CD14-positive monocyte (primary cell): ENCODE results near the gene DIS3L2. TPM values are rescaled to one million over a fixed set of nuclear protein-coding genes. Genes with fewer than 3 reads are reported as not detected.

Experiments used
- DNase-seq, 3 donors: peaks; one replicate each; pipeline ENCODE4 v3.0.0-alpha.2; 2011 to 2022
- H2AFZ ChIP-seq: 2 replicates; pipeline ENCODE4 v1.6.0; 2012; ENCODE audit warnings: mild to moderate bottlenecking, low read depth, low read length, inconsistent platforms; ENCODE audit not compliant: insufficient read depth, poor library complexity, severe bottlenecking
- H3K27ac ChIP-seq, 2 donors: 1 replicate in 1 of 2; 2 replicates in 1 of 2; pipeline ENCODE4 v1.5.1; 2012 to 2013; ENCODE audit warnings: low read length in 2 of 2, control low read depth in 1 of 2, inconsistent platforms in 1 of 2, low read depth in 1 of 2, mild to moderate bottlenecking in 1 of 2
- H3K27me3 ChIP-seq, 2 donors: one replicate each; pipeline versions ENCODE4 v1.6.0 to v1.6.1; 2011 to 2013; ENCODE audit warnings: low read length in 2 of 2; ENCODE audit not compliant: control insufficient read depth in 2 of 2, insufficient read depth in 2 of 2
- H3K36me3 ChIP-seq, 2 donors: replicated peaks in 1 of 2; 1 replicate in 1 of 2; 2 replicates in 1 of 2; pipeline versions ENCODE4 v1.5.1 to v1.6.1; 2012 to 2013; ENCODE audit warnings: low read length in 2 of 2, control low read depth in 1 of 2, inconsistent platforms in 1 of 2, mild to moderate bottlenecking in 1 of 2; ENCODE audit not compliant: insufficient read depth in 2 of 2, control insufficient read depth in 1 of 2
- H3K4me1 ChIP-seq, 2 donors: 1 replicate in 1 of 2; 2 replicates in 1 of 2; pipeline versions ENCODE4 v1.5.1 to v1.6.1; 2012 to 2013; ENCODE audit warnings: low read length in 2 of 2, control low read depth in 1 of 2, inconsistent platforms in 1 of 2, mild to moderate bottlenecking in 1 of 2, moderate library complexity in 1 of 2; ENCODE audit not compliant: insufficient read depth in 2 of 2, control insufficient read depth in 1 of 2
- H3K4me2 ChIP-seq: replicated peaks from 2 replicates; pipeline ENCODE3; 2012; ENCODE audit warnings: low read length, moderate library complexity, mild to moderate bottlenecking; ENCODE audit not compliant: poor library complexity, severe bottlenecking; ENCODE audit errors: extremely low read depth
- H3K4me3 ChIP-seq, 3 experiments: fragments of 200-600 bp in 1 of 3; sonication (generic) in 1 of 3; replicated peaks in 1 of 3; 1 replicate in 2 of 3; 2 replicates in 1 of 3; pipeline ENCODE4 v1.5.1; 2011 to 2013; ENCODE audit warnings: low read length in 3 of 3, mild to moderate bottlenecking in 3 of 3, control low read depth in 2 of 3, low read depth in 2 of 3, inconsistent platforms in 1 of 3, moderate library complexity in 1 of 3
- H3K79me2 ChIP-seq: 2 replicates; pipeline ENCODE4 v1.6.0; 2012; ENCODE audit warnings: mild to moderate bottlenecking, control low read depth, inconsistent platforms, low read length, moderate library complexity; ENCODE audit not compliant: insufficient read depth
- H3K9ac ChIP-seq: 2 replicates; pipeline ENCODE4 v1.6.0; 2017; ENCODE audit warnings: low read length, mild to moderate bottlenecking; ENCODE audit not compliant: insufficient read depth, poor library complexity, severe bottlenecking
- H3K9me3 ChIP-seq, 2 donors: replicated peaks in 1 of 2; 1 replicate in 1 of 2; 2 replicates in 1 of 2; pipeline versions ENCODE4 v1.5.1 to v1.6.1; 2012 to 2013; ENCODE audit warnings: low read length in 2 of 2, control low read depth in 1 of 2; ENCODE audit not compliant: control insufficient read depth in 1 of 2, insufficient read depth in 1 of 2
- H4K20me1 ChIP-seq: 2 replicates; pipeline ENCODE4 v1.6.0; 2012; ENCODE audit warnings: mild to moderate bottlenecking, low read length, control low read depth, moderate library complexity; ENCODE audit not compliant: insufficient read depth
- H3K27ac Mint-ChIP-seq, 7 donors: one replicate each; pipeline ENCODE4 v1.8.0; 2020; ENCODE audit warnings: mild to moderate bottlenecking in 7 of 7, mixed read lengths in 7 of 7, moderate library complexity in 6 of 7, inconsistent platforms in 2 of 7
- H3K27me3 Mint-ChIP-seq, 3 donors: one replicate each; pipeline ENCODE4 v1.8.0; 2021 to 2022; ENCODE audit warnings: low read depth in 3 of 3, mild to moderate bottlenecking in 3 of 3, mixed read lengths in 3 of 3, moderate library complexity in 3 of 3, inconsistent platforms in 1 of 3
- H3K36me3 Mint-ChIP-seq, 2 donors: one replicate each; pipeline ENCODE4 v1.8.0; 2020; ENCODE audit warnings: mixed read lengths in 2 of 2, inconsistent platforms in 1 of 2, mild to moderate bottlenecking in 1 of 2
- H3K4me1 Mint-ChIP-seq: one replicate; pipeline ENCODE4 v1.8.0; 2020; ENCODE audit warnings: mild to moderate bottlenecking, mixed read lengths
- H3K4me3 Mint-ChIP-seq, 2 donors: one replicate each; pipeline ENCODE4 v1.8.0; 2020; ENCODE audit warnings: mild to moderate bottlenecking in 2 of 2, mixed read lengths in 2 of 2, moderate library complexity in 1 of 2
- H3K9me3 Mint-ChIP-seq, 7 donors: one replicate each; pipeline ENCODE4 v1.8.0; 2020 to 2022; ENCODE audit warnings: mixed read lengths in 7 of 7, mild to moderate bottlenecking in 6 of 7, moderate library complexity in 6 of 7, inconsistent platforms in 2 of 7
- WGBS: methylation state at CpG from one replicate; pipeline ENCODE4 v1.1.5; 2013; ENCODE audit warnings: missing lambda C conversion rate; ENCODE audit not compliant: insufficient coverage; 5-methylcytosine and 5-hydroxymethylcytosine counted together
- intact Hi-C, 2 donors: fragments of 100-400 bp; cut with micrococcal nuclease; formaldehyde crosslinking; loops; one replicate each; pipeline versions ENCODE4 v1.15.0 to v1.15.1; 2023
- polyA plus RNA-seq, 3 donors: library from polyadenylated mRNA; depleted of rRNA in 1 of 3; unstranded in 2 of 3; stranded (reverse) in 1 of 3; fragments of 300-500 nt in 2 of 3; fragments of >200 nt in 1 of 3; fragmentation: Illumina TruSeq in 2 of 3; gene quantifications; 1 replicate in 2 of 3; 2 replicates in 1 of 3; pipeline ENCODE4 v1.2.3, GENCODE V29; 2012 to 2021
- TF ChIP-seq, protein P1 (sequence below): fragments of 200-600 bp; IDR thresholded peaks from one replicate; pipeline ENCODE4 v1.8.0; 2022; ENCODE audit warnings: antibody characterized with exemption, mild to moderate bottlenecking

Gene DIS3L2
- polyA plus RNA-seq, 3 donors, result 6.0 to 21.7 (median 6.4) TPM

DNA sequence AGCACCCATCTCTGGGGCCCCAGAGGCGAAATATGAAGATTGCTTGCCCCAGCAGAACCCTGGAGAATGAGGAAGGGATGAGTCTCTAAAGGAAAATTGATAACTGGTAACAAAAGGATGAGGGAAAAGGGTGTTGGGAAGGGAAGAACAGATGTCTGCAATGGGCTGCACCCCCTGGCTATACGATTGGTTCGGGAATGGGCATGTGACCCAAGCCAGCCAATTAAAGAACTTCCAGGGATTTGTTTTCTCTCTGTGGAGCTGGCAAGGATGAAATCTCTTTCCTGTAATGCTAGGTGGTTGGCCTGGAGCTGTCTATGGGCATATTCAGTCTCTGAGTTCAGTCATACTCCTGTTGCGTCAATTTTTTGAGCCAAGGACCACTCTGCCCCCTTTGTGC is 22.5 kb upstream of the DIS3L2 start:
- TF ChIP-seq, protein P1, sequence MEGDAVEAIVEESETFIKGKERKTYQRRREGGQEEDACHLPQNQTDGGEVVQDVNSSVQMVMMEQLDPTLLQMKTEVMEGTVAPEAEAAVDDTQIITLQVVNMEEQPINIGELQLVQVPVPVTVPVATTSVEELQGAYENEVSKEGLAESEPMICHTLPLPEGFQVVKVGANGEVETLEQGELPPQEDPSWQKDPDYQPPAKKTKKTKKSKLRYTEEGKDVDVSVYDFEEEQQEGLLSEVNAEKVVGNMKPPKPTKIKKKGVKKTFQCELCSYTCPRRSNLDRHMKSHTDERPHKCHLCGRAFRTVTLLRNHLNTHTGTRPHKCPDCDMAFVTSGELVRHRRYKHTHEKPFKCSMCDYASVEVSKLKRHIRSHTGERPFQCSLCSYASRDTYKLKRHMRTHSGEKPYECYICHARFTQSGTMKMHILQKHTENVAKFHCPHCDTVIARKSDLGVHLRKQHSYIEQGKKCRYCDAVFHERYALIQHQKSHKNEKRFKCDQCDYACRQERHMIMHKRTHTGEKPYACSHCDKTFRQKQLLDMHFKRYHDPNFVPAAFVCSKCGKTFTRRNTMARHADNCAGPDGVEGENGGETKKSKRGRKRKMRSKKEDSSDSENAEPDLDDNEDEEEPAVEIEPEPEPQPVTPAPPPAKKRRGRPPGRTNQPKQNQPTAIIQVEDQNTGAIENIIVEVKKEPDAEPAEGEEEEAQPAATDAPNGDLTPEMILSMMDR, result no peak
- peaks cover 0 to 3% (median 2%) of the 10 kb centered on the region in 3 donors for H3K27me3 Mint-ChIP-seq
- no peak overlapping the region for H3K27ac Mint-ChIP-seq
- intact Hi-C loops, result no loop called here
- Histone ChIP-seq H3K27ac (no peak overlapping the region), H3K79me2 (no peaks in the 10 kb centered on the region), H3K27me3 (no peaks in the 10 kb centered on the region), H4K20me1 (no peaks in the 10 kb centered on the region), H3K9me3 (no peaks in the 10 kb centered on the region), H3K36me3 (no peaks in the 10 kb centered on the region), H3K9ac (no peak overlapping the region), H3K4me2 (no peak overlapping the region), H2AFZ (no peak overlapping the region), H3K4me3 (no peak overlapping the region), H3K4me1 (no peaks in the 10 kb centered on the region)
- H3K4me1 Mint-ChIP-seq, result no peaks in the 10 kb centered on the region
- no peak overlapping the region for H3K4me3 Mint-ChIP-seq
- no peak for DNase-seq
- 95% methylated on average over 4 of the region's 4 CpGs for WGBS
- H3K9me3 Mint-ChIP-seq, result peaks cover 0 to 2% (median 0%) of the 10 kb centered on the region in 7 donors
- H3K36me3 Mint-ChIP-seq, result no peaks in the 10 kb centered on the region

DNA sequence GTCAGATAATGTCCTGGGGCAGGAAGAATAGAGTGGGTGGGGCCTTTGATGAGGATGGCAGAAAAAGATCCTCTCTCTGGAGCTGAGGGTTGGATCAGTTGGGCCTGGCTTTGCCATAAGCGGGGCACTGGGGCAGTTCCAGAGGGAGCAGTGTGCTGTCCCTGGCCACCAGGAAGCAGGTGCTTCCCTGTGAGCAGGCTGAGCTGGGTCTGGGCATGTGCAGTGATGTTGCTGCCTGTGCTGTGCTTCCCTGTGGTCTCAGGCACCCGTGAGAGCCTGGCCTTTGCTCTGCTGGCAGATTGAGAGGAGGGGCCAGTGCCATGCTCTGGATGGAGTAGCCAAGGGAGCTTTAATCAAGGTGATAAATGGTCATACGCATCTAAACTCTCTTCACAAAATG is 20.7 kb upstream of the DIS3L2 start:
- no peak overlapping the region for H3K27ac ChIP-seq
- H3K4me3 ChIP-seq, result no peak overlapping the region
- no peaks in the 10 kb centered on the region for H3K9me3 ChIP-seq
- intact Hi-C loops, result no loop called here
- peaks cover 0 to 3% (median 2%) of the 10 kb centered on the region in 3 donors for H3K27me3 Mint-ChIP-seq
- H3K36me3 Mint-ChIP-seq, result no peaks in the 10 kb centered on the region
- no peak for DNase-seq
- no peaks in the 10 kb centered on the region for H3K4me1 ChIP-seq
- WGBS, result 0% methylated on average over 2 of the region's 3 CpGs
- peaks cover 0 to 2% (median 0%) of the 10 kb centered on the region in 7 donors for H3K9me3 Mint-ChIP-seq
- H3K4me1 Mint-ChIP-seq, result no peaks in the 10 kb centered on the region
- no peak overlapping the region for H2AFZ ChIP-seq
- H3K27ac Mint-ChIP-seq, result no peak overlapping the region
- no peaks in the 10 kb centered on the region for H4K20me1 ChIP-seq
- no peaks in the 10 kb centered on the region for H3K36me3 ChIP-seq
- no peak overlapping the region for H3K4me2 ChIP-seq
- no peaks in the 10 kb centered on the region for H3K79me2 ChIP-seq
- no peaks in the 10 kb centered on the region for H3K27me3 ChIP-seq
- H3K9ac ChIP-seq, result no peak overlapping the region
- H3K4me3 Mint-ChIP-seq, result no peak overlapping the region
- TF ChIP-seq, protein P1, result no peak
